CD14-positive monocyte (primary cell): ENCODE results near the gene SH3BGR. TPM values are rescaled to one million over a fixed set of nuclear protein-coding genes. Genes with fewer than 3 reads are reported as not detected.

Experiments used
- DNase-seq, 3 donors: peaks; one replicate each; pipeline ENCODE4 v3.0.0-alpha.2; 2011 to 2022
- H2AFZ ChIP-seq: 2 replicates; pipeline ENCODE4 v1.6.0; 2012; ENCODE audit warnings: mild to moderate bottlenecking, low read depth, low read length, inconsistent platforms; ENCODE audit not compliant: insufficient read depth, poor library complexity, severe bottlenecking
- H3K27ac ChIP-seq, 2 donors: 1 replicate in 1 of 2; 2 replicates in 1 of 2; pipeline ENCODE4 v1.5.1; 2012 to 2013; ENCODE audit warnings: low read length in 2 of 2, control low read depth in 1 of 2, inconsistent platforms in 1 of 2, low read depth in 1 of 2, mild to moderate bottlenecking in 1 of 2
- H3K27me3 ChIP-seq, 2 donors: one replicate each; pipeline versions ENCODE4 v1.6.0 to v1.6.1; 2011 to 2013; ENCODE audit warnings: low read length in 2 of 2; ENCODE audit not compliant: control insufficient read depth in 2 of 2, insufficient read depth in 2 of 2
- H3K36me3 ChIP-seq, 2 donors: replicated peaks in 1 of 2; 1 replicate in 1 of 2; 2 replicates in 1 of 2; pipeline versions ENCODE4 v1.5.1 to v1.6.1; 2012 to 2013; ENCODE audit warnings: low read length in 2 of 2, control low read depth in 1 of 2, inconsistent platforms in 1 of 2, mild to moderate bottlenecking in 1 of 2; ENCODE audit not compliant: insufficient read depth in 2 of 2, control insufficient read depth in 1 of 2
- H3K4me1 ChIP-seq, 2 donors: 1 replicate in 1 of 2; 2 replicates in 1 of 2; pipeline versions ENCODE4 v1.5.1 to v1.6.1; 2012 to 2013; ENCODE audit warnings: low read length in 2 of 2, control low read depth in 1 of 2, inconsistent platforms in 1 of 2, mild to moderate bottlenecking in 1 of 2, moderate library complexity in 1 of 2; ENCODE audit not compliant: insufficient read depth in 2 of 2, control insufficient read depth in 1 of 2
- H3K4me2 ChIP-seq: replicated peaks from 2 replicates; pipeline ENCODE3; 2012; ENCODE audit warnings: low read length, moderate library complexity, mild to moderate bottlenecking; ENCODE audit not compliant: poor library complexity, severe bottlenecking; ENCODE audit errors: extremely low read depth
- H3K4me3 ChIP-seq, 3 experiments: fragments of 200-600 bp in 1 of 3; sonication (generic) in 1 of 3; replicated peaks in 1 of 3; 1 replicate in 2 of 3; 2 replicates in 1 of 3; pipeline ENCODE4 v1.5.1; 2011 to 2013; ENCODE audit warnings: low read length in 3 of 3, mild to moderate bottlenecking in 3 of 3, control low read depth in 2 of 3, low read depth in 2 of 3, inconsistent platforms in 1 of 3, moderate library complexity in 1 of 3
- H3K79me2 ChIP-seq: 2 replicates; pipeline ENCODE4 v1.6.0; 2012; ENCODE audit warnings: mild to moderate bottlenecking, control low read depth, inconsistent platforms, low read length, moderate library complexity; ENCODE audit not compliant: insufficient read depth
- H3K9ac ChIP-seq: 2 replicates; pipeline ENCODE4 v1.6.0; 2017; ENCODE audit warnings: low read length, mild to moderate bottlenecking; ENCODE audit not compliant: insufficient read depth, poor library complexity, severe bottlenecking
- H3K9me3 ChIP-seq, 2 donors: replicated peaks in 1 of 2; 1 replicate in 1 of 2; 2 replicates in 1 of 2; pipeline versions ENCODE4 v1.5.1 to v1.6.1; 2012 to 2013; ENCODE audit warnings: low read length in 2 of 2, control low read depth in 1 of 2; ENCODE audit not compliant: control insufficient read depth in 1 of 2, insufficient read depth in 1 of 2
- H4K20me1 ChIP-seq: 2 replicates; pipeline ENCODE4 v1.6.0; 2012; ENCODE audit warnings: mild to moderate bottlenecking, low read length, control low read depth, moderate library complexity; ENCODE audit not compliant: insufficient read depth
- H3K27ac Mint-ChIP-seq, 7 donors: one replicate each; pipeline ENCODE4 v1.8.0; 2020; ENCODE audit warnings: mild to moderate bottlenecking in 7 of 7, mixed read lengths in 7 of 7, moderate library complexity in 6 of 7, inconsistent platforms in 2 of 7
- H3K27me3 Mint-ChIP-seq, 3 donors: one replicate each; pipeline ENCODE4 v1.8.0; 2021 to 2022; ENCODE audit warnings: low read depth in 3 of 3, mild to moderate bottlenecking in 3 of 3, mixed read lengths in 3 of 3, moderate library complexity in 3 of 3, inconsistent platforms in 1 of 3
- H3K36me3 Mint-ChIP-seq, 2 donors: one replicate each; pipeline ENCODE4 v1.8.0; 2020; ENCODE audit warnings: mixed read lengths in 2 of 2, inconsistent platforms in 1 of 2, mild to moderate bottlenecking in 1 of 2
- H3K4me1 Mint-ChIP-seq: one replicate; pipeline ENCODE4 v1.8.0; 2020; ENCODE audit warnings: mild to moderate bottlenecking, mixed read lengths
- H3K4me3 Mint-ChIP-seq, 2 donors: one replicate each; pipeline ENCODE4 v1.8.0; 2020; ENCODE audit warnings: mild to moderate bottlenecking in 2 of 2, mixed read lengths in 2 of 2, moderate library complexity in 1 of 2
- H3K9me3 Mint-ChIP-seq, 7 donors: one replicate each; pipeline ENCODE4 v1.8.0; 2020 to 2022; ENCODE audit warnings: mixed read lengths in 7 of 7, mild to moderate bottlenecking in 6 of 7, moderate library complexity in 6 of 7, inconsistent platforms in 2 of 7
- WGBS: methylation state at CpG from one replicate; pipeline ENCODE4 v1.1.5; 2013; ENCODE audit warnings: missing lambda C conversion rate; ENCODE audit not compliant: insufficient coverage; 5-methylcytosine and 5-hydroxymethylcytosine counted together
- intact Hi-C, 2 donors: fragments of 100-400 bp; cut with micrococcal nuclease; formaldehyde crosslinking; loops; one replicate each; pipeline versions ENCODE4 v1.15.0 to v1.15.1; 2023
- polyA plus RNA-seq, 3 donors: library from polyadenylated mRNA; depleted of rRNA in 1 of 3; unstranded in 2 of 3; stranded (reverse) in 1 of 3; fragments of 300-500 nt in 2 of 3; fragments of >200 nt in 1 of 3; fragmentation: Illumina TruSeq in 2 of 3; gene quantifications; 1 replicate in 2 of 3; 2 replicates in 1 of 3; pipeline ENCODE4 v1.2.3, GENCODE V29; 2012 to 2021
- TF ChIP-seq, protein P1 (sequence below): fragments of 200-600 bp; IDR thresholded peaks from one replicate; pipeline ENCODE4 v1.8.0; 2022; ENCODE audit warnings: antibody characterized with exemption, mild to moderate bottlenecking

The SH3BGR gene
- polyA plus RNA-seq, 3 donors, result 0.36 to 0.72 TPM; not detected in 1

DNA sequence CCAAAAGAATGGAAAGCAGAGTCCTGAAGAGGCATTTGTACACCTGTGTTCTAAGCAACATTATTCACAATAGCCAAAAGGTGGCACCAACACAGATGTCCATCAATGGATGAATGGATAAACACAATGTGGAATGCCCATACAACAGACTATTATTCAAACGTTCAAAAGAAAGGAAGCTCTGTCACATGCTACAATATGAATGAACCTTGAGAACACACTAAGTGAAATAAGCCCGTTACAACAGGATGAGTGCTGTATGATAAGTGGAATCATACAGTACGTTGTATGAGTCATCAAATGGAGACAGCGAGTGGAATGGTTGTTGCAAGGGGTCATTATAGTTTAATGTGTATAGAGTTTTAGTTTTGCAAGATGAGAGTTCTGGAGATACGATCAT, 80.1 kb downstream of the SH3BGR start:
- no peaks in the 10 kb centered on the region for H3K36me3 ChIP-seq
- H3K79me2 ChIP-seq, result no peaks in the 10 kb centered on the region
- H4K20me1 ChIP-seq, result no peaks in the 10 kb centered on the region
- peaks cover 8% of the 10 kb centered on the region for H3K4me1 Mint-ChIP-seq
- no peak overlapping the region for H3K27ac Mint-ChIP-seq
- intact Hi-C loops, result no loop called here
- H3K4me1 ChIP-seq, result no peaks in the 10 kb centered on the region
- no peak overlapping the region for H3K4me2 ChIP-seq
- H3K27me3 ChIP-seq, result peaks cover 0 to 2% of the 10 kb centered on the region in 2 donors
- H3K4me3 ChIP-seq, result no peak overlapping the region
- no peak for DNase-seq
- no peaks in the 10 kb centered on the region for H3K9me3 ChIP-seq
- TF ChIP-seq, protein P1, sequence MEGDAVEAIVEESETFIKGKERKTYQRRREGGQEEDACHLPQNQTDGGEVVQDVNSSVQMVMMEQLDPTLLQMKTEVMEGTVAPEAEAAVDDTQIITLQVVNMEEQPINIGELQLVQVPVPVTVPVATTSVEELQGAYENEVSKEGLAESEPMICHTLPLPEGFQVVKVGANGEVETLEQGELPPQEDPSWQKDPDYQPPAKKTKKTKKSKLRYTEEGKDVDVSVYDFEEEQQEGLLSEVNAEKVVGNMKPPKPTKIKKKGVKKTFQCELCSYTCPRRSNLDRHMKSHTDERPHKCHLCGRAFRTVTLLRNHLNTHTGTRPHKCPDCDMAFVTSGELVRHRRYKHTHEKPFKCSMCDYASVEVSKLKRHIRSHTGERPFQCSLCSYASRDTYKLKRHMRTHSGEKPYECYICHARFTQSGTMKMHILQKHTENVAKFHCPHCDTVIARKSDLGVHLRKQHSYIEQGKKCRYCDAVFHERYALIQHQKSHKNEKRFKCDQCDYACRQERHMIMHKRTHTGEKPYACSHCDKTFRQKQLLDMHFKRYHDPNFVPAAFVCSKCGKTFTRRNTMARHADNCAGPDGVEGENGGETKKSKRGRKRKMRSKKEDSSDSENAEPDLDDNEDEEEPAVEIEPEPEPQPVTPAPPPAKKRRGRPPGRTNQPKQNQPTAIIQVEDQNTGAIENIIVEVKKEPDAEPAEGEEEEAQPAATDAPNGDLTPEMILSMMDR, result no peak
- peaks cover 5 to 23% (median 17%) of the 10 kb centered on the region in 3 donors for H3K27me3 Mint-ChIP-seq
- no peak overlapping the region for H3K27ac ChIP-seq
- H3K9me3 Mint-ChIP-seq, result peaks cover 0 to 3% (median 0%) of the 10 kb centered on the region in 7 donors
- 69% methylated on average over 4 of the region's 5 CpGs for WGBS
- H3K4me3 Mint-ChIP-seq, result no peak overlapping the region
- H3K9ac ChIP-seq, result no peak overlapping the region
- H3K36me3 Mint-ChIP-seq, result no peaks in the 10 kb centered on the region
- H2AFZ ChIP-seq, result no peak overlapping the region

DNA sequence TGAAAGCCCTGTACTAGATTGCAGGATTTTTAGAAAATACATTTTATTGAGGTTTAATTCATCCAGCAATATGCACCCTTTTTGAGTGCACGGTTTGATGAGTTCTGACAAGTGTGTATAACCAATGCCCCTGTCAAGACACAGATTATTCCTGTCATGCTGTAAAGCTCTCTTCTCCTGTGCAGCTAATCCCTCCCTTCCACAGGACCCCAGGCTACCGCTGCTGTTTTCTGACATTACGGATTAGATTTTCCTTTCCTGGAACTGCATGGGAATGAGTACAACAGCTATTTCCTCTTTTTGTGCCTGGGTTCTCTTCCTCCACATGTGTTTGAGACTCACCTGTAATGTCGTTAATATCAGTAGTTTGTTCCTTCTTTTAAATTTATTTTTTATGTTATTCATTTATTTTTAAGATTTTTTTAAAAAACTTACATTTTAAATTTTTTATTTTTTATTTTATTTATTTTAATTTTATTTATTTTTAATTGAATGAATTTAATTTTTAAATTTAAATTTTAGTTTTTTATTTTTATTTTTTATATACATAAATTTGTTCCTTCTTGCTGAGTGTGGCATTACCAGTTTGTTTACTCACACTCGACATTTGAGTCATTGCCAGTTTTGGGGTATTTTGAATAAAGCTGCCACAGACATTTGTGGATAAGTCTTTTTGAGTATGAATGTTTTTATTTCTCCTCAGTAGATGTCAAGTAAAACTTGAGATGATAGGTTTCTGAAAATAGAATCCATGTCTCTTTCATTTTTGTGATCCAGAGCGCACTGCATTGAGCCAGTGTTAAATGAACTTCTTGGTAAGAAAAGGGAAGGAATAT, 82.0 kb downstream of the SH3BGR start:
- Histone ChIP-seq H3K9ac (no peak overlapping the region), H3K27ac (no peak overlapping the region), H4K20me1 (no peaks in the 10 kb centered on the region), H3K79me2 (no peaks in the 10 kb centered on the region), H3K36me3 (no peaks in the 10 kb centered on the region), H2AFZ (no peak overlapping the region), H3K4me1 (no peaks in the 10 kb centered on the region), H3K4me3 (no peak overlapping the region), H3K9me3 (no peaks in the 10 kb centered on the region), H3K27me3 (peaks cover 0 to 2% of the 10 kb centered on the region in 2 donors), H3K4me2 (no peak overlapping the region)
- Mint-ChIP-seq H3K9me3 (peaks cover 0 to 6% (median 0%) of the 10 kb centered on the region in 7 donors), H3K4me1 (no peaks in the 10 kb centered on the region), H3K27ac (no peak overlapping the region), H3K27me3 (peaks cover 3 to 12% (median 8%) of the 10 kb centered on the region in 3 donors), H3K4me3 (no peak overlapping the region), H3K36me3 (no peaks in the 10 kb centered on the region)
- WGBS, result 100% methylated on average over 2 of the region's 6 CpGs
- TF ChIP-seq, protein P1, result no peak
- intact Hi-C loops, result no loop called here
- no peak for DNase-seq
